Peyer's patch (tissue), 4 donors: Measurements from ENCODE around the gene ALDH3A1. TPM values are rescaled to one million over a fixed set of nuclear protein-coding genes. Genes with fewer than 3 reads are reported as not detected.

ENCODE experiments used
- DNase-seq, 3 donors: peaks; one replicate each; pipeline ENCODE4 v3.0.0-alpha.2; 2017 to 2019
- H3K27ac ChIP-seq, 4 donors: fragments of 200-600 bp; sonication (generic); one replicate each; pipeline ENCODE4 v1.5.1; 2016 to 2019
- H3K27me3 ChIP-seq, 2 donors: fragments of 200-600 bp; sonication (generic); one replicate each; pipeline ENCODE4 v1.5.1; 2019
- H3K36me3 ChIP-seq, 3 donors: fragments of 200-600 bp; sonication (generic); one replicate each; pipeline ENCODE4 v1.5.1; 2016 to 2019
- H3K4me1 ChIP-seq, 4 donors: fragments of 200-600 bp; sonication (generic); one replicate each; pipeline ENCODE4 v1.5.1; 2016 to 2019
- H3K4me3 ChIP-seq, 4 donors: fragments of 200-600 bp; sonication (generic); 1 replicate in 3 of 4; 2 replicates in 1 of 4; pipeline ENCODE4 v1.5.1; 2016 to 2019; ENCODE audit warnings: mild to moderate bottlenecking in 1 of 4
- H3K9me3 ChIP-seq, 4 donors: fragments of 200-600 bp; sonication (generic); one replicate each; pipeline ENCODE4 v1.5.1; 2016 to 2019; ENCODE audit warnings: mild to moderate bottlenecking in 1 of 4
- CTCF ChIP-seq, 6 experiments: fragments of 450-650 bp in 4 of 6; fragments of 200-600 bp in 2 of 6; sonication (generic) in 1 of 6; IDR thresholded peaks; one replicate each; pipeline ENCODE4 v1.5.1; 2017 to 2019; ENCODE audit warnings: antibody characterized with exemption in 6 of 6, mild to moderate bottlenecking in 3 of 6, moderate library complexity in 1 of 6
- POLR2A ChIP-seq, 2 donors: fragments of 450-650 bp; IDR thresholded peaks; one replicate each; pipeline ENCODE4 v1.5.1; 2017; ENCODE audit warnings: antibody characterized with exemption in 2 of 2, mild to moderate bottlenecking in 2 of 2, moderate library complexity in 2 of 2
- total RNA-seq, 4 donors: library from RNA; depleted of rRNA; stranded (reverse); fragments of >200 nt; gene quantifications; one replicate each; pipeline ENCODE4 v1.1.0, GENCODE V29; 2016

ALDH3A1 gene
- total RNA-seq, 4 donors from 2014 or later = 1.7 to 23.1 (median 3.2) TPM

GRCh38 chr17:19763416-19763815 is 15.3 kb upstream of the ALDH3A1 start:
- Histone ChIP-seq H3K9me3 (no peaks in the 10 kb centered on the region), H3K36me3 (no peaks in the 10 kb centered on the region), H3K4me1 (no peaks in the 10 kb centered on the region), H3K4me3 (no peak overlapping the region), H3K27me3 (no peaks in the 10 kb centered on the region), H3K27ac (no peak overlapping the region)
- TF ChIP-seq CTCF (IDR thresholded peaks at IDR 0.05) = no peak
- TF ChIP-seq POLR2A (IDR thresholded peaks at IDR 0.05) = no peak
- DNase-seq = no peak

GRCh38 chr17:19762515-19762961 is 14.4 kb upstream of the ALDH3A1 start:
- no peak overlapping the region for H3K4me3 ChIP-seq
- no peaks in the 10 kb centered on the region for H3K9me3 ChIP-seq
- H3K4me1 ChIP-seq = no peaks in the 10 kb centered on the region
- H3K36me3 ChIP-seq = no peaks in the 10 kb centered on the region
- TF ChIP-seq CTCF (IDR thresholded peaks at IDR 0.05) (peak; percentile 40 to 82 (median 60)), POLR2A (IDR thresholded peaks at IDR 0.05) (no peak)
- H3K27me3 ChIP-seq = no peaks in the 10 kb centered on the region
- no peak overlapping the region for H3K27ac ChIP-seq
- peak; percentile 75 to 82 (median 76) for DNase-seq

- H3K36me3 ChIP-seq = no peaks in the 10 kb centered on the region
- H3K27me3 ChIP-seq = no peaks in the 10 kb centered on the region
- H3K27ac ChIP-seq = no peak overlapping the region
- TF ChIP-seq POLR2A (IDR thresholded peaks at IDR 0.05) (no peak), CTCF (IDR thresholded peaks at IDR 0.05) (no peak)
- no peak overlapping the region for H3K4me3 ChIP-seq
- no peaks in the 10 kb centered on the region for H3K9me3 ChIP-seq
- DNase-seq = peak in 1 of 3 donors; percentile 10
- no peaks in the 10 kb centered on the region for H3K4me1 ChIP-seq
Observed at GRCh38 chr17:19760746-19761145, 12.6 kb upstream of the ALDH3A1 start.

- Histone ChIP-seq H3K27ac (no peak overlapping the region), H3K9me3 (no peaks in the 10 kb centered on the region), H3K4me3 (no peak overlapping the region), H3K27me3 (no peaks in the 10 kb centered on the region), H3K4me1 (no peaks in the 10 kb centered on the region), H3K36me3 (no peaks in the 10 kb centered on the region)
- TF ChIP-seq CTCF (IDR thresholded peaks at IDR 0.05) (no peak), POLR2A (IDR thresholded peaks at IDR 0.05) (no peak)
- DNase-seq = peak in 1 of 3 donors; percentile 36
Observed at GRCh38 chr17:19759568-19760549, 11.8 kb upstream of the ALDH3A1 start.

GRCh38 chr17:19757536-19758180 is 9.6 kb upstream of the ALDH3A1 start:
- Histone ChIP-seq H3K36me3 (no peaks in the 10 kb centered on the region), H3K9me3 (no peaks in the 10 kb centered on the region), H3K27me3 (no peaks in the 10 kb centered on the region), H3K4me1 (peaks cover 0 to 9% (median 5%) of the 10 kb centered on the region in 4 donors), H3K4me3 (no peak overlapping the region), H3K27ac (no peak overlapping the region)
- DNase-seq = peak in 2 of 3 donors; percentile 25 to 33
- TF ChIP-seq CTCF (IDR thresholded peaks at IDR 0.05) (no peak), POLR2A (IDR thresholded peaks at IDR 0.05) (no peak)
